ENCODE measurements around the gene NNT.
A peak's percentile ranks its signal among the peaks of the same experiment; 100 is the strongest.
"Not testable (repeated sequence)": the region's sequence is repeated elsewhere in the genome, so short reads cannot be mapped to it uniquely, and the experiment has no call there.

Gene NNT

GRCh38 chr5:43711496-43711895 is 108.5 kb downstream of the NNT start:
- Histone ChIP-seq H3K9me3 (no peaks in the 10 kb centered on the region), H3K27me3 (no peaks in the 10 kb centered on the region), H3K27ac (no peak overlapping the region), H3K4me3 (no peak overlapping the region), H3K4me1 (peaks cover 0 to 5% (median 0%) of the 10 kb centered on the region in 4 donors), H3K36me3 (peaks cover 0 to 6% (median 0%) of the 10 kb centered on the region in 3 donors)
- no peak for TF ChIP-seq CTCF (IDR thresholded peaks at IDR 0.05)
- intact Hi-C loops (cut with DNase I; ENCODE audit: low total_unique reads), result no loop called here
- DNase-seq, result no peak

GRCh38 chr5:43712081-43712480 is 109.1 kb downstream of the NNT start:
- DNase-seq, result no peak
- Histone ChIP-seq H3K27ac (no peak overlapping the region), H3K36me3 (peaks cover 0 to 6% (median 0%) of the 10 kb centered on the region in 3 donors), H3K4me1 (peaks cover 0 to 5% (median 0%) of the 10 kb centered on the region in 4 donors), H3K9me3 (no peaks in the 10 kb centered on the region), H3K4me3 (no peak overlapping the region), H3K27me3 (no peaks in the 10 kb centered on the region)
- intact Hi-C loops (cut with DNase I; ENCODE audit: low total_unique reads), result no loop called here
- TF ChIP-seq CTCF (IDR thresholded peaks at IDR 0.05), result no peak

GRCh38 chr5:43719783-43720182 is 116.8 kb downstream of the NNT start:
- H3K4me1 ChIP-seq; H3K27me3 ChIP-seq; H3K9me3 ChIP-seq; H3K27ac ChIP-seq; H3K4me3 ChIP-seq; intact Hi-C loops (cut with DNase I; ENCODE audit: low total_unique reads); H3K36me3 ChIP-seq; DNase-seq: not testable (repeated sequence)

- no peaks in the 10 kb centered on the region for H3K27me3 ChIP-seq
- no peak for DNase-seq
- no peak for TF ChIP-seq CTCF (IDR thresholded peaks at IDR 0.05)
- no peaks in the 10 kb centered on the region for H3K36me3 ChIP-seq
- peaks cover 0 to 18% (median 3%) of the 10 kb centered on the region in 4 donors for H3K4me1 ChIP-seq
- H3K4me3 ChIP-seq, result no peak overlapping the region
- intact Hi-C loops (cut with DNase I; ENCODE audit: low total_unique reads), result no loop called here
- no peaks in the 10 kb centered on the region for H3K9me3 ChIP-seq
- H3K27ac ChIP-seq, result no peak overlapping the region
Measured at GRCh38 chr5:43728581-43728980, 125.6 kb downstream of the NNT start.

- no peaks in the 10 kb centered on the region for H3K9me3 ChIP-seq
- peak overlapping the region in 1 of 2 donors; percentile 20 for H3K27ac ChIP-seq
- no peak overlapping the region for H3K4me3 ChIP-seq
- intact Hi-C loops (cut with DNase I; ENCODE audit: low total_unique reads), result loop anchor here (10.0 kb wide), 1 partner anchor 1045 kb away; no protein-coding TSS in a partner anchor
- no peaks in the 10 kb centered on the region for H3K36me3 ChIP-seq
- no peak for DNase-seq
- no peaks in the 10 kb centered on the region for H3K27me3 ChIP-seq
- peaks cover 0 to 18% (median 3%) of the 10 kb centered on the region in 4 donors for H3K4me1 ChIP-seq
- TF ChIP-seq CTCF (IDR thresholded peaks at IDR 0.05), result peak; percentile 61 to 66
Measured at GRCh38 chr5:43729846-43730478, 127.0 kb downstream of the NNT start.

GRCh38 chr5:43730832-43731342 is 127.9 kb downstream of the NNT start:
- no peaks in the 10 kb centered on the region for H3K27me3 ChIP-seq
- no peak overlapping the region for H3K4me3 ChIP-seq
- H3K36me3 ChIP-seq, result no peaks in the 10 kb centered on the region
- intact Hi-C loops (cut with DNase I; ENCODE audit: low total_unique reads), result loop anchor here (10.0 kb wide), 1 partner anchor 1044 kb away; no protein-coding TSS in a partner anchor
- peaks cover 0 to 18% (median 3%) of the 10 kb centered on the region in 4 donors for H3K4me1 ChIP-seq
- DNase-seq, result no peak
- H3K9me3 ChIP-seq, result no peaks in the 10 kb centered on the region
- no peak for TF ChIP-seq CTCF (IDR thresholded peaks at IDR 0.05)
- H3K27ac ChIP-seq, result peak overlapping the region; percentile 20 to 25
